ENCODE measurements around the gene C1QTNF7.

The C1QTNF7 gene

DNA sequence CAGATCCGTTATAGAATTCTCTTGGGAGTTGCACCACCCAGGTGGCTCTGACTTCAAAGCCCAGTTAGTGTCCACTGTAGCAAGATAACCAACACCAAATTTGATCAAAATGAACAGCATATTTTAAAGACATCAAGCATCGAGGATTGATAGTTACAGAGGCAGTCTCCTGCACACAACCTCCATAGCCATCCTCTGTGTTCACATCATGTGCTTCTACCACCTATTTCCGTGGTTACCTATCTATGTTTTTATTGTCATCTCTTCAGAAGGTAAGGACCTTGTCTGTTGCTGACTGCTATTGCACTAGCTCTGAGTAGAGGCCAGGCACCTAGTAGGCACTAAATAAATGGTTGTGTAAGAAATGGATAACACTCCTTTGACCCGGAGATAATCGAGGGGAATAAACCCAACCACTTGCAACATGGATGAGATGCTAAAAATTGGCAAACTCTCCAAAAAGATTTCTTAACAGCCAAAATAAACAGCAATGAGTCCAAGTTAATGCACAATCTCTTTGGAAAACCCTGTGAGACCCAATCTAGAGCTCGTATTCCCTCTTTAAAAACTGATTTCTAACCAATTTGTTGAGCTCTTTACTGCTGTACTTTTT is 14.7 kb upstream of the C1QTNF7 start:
- Histone ChIP-seq H3K27me3 (ENCODE audit: control insufficient read depth in 1 of 2, insufficient read depth in 2 of 2, low read length in 2 of 2) (no peaks in the 10 kb centered on the region), H3K27ac (ENCODE audit: low read depth, low read length) (no peak overlapping the region), H3K9me3 (ENCODE audit: control insufficient read depth in 1 of 2, low read length in 2 of 2) (no peaks in the 10 kb centered on the region), H3K9ac (ENCODE audit: low read depth in 1 of 2, low read length in 2 of 2) (no peak overlapping the region), H3K4me3 (ENCODE audit: low read depth in 1 of 2, low read length in 2 of 2) (no peak overlapping the region), H3K36me3 (ENCODE audit: control insufficient read depth in 1 of 2, insufficient read depth in 2 of 2, low read length in 2 of 2) (no peaks in the 10 kb centered on the region), H3K4me1 (ENCODE audit: control insufficient read depth in 1 of 2, insufficient read depth in 2 of 2, low read length in 2 of 2) (peaks cover 0 to 4% of the 10 kb centered on the region in 2 donors)

DNA sequence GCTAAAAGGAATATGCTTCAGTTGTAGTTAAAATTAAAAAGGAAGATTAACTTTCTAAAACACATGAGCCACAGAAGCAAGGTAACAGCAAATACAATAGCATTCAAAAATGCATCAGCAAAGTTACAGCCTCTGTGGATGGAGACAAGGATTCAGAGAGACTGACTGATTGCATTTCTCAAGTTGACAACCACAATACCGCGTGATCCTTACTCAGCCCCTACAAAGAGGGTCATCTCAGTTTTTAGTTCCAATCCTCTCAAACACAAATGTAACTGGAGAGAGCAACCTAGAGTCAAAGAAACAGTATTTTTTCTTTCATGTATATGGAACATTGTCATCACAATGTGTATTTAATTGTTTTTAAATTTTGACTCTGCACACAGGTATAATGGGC is 14.2 kb upstream of the C1QTNF7 start:
- Histone ChIP-seq H3K9me3 (ENCODE audit: control insufficient read depth in 1 of 2, low read length in 2 of 2) (no peaks in the 10 kb centered on the region), H3K9ac (ENCODE audit: low read depth in 1 of 2, low read length in 2 of 2) (no peak overlapping the region), H3K27me3 (ENCODE audit: control insufficient read depth in 1 of 2, insufficient read depth in 2 of 2, low read length in 2 of 2) (no peaks in the 10 kb centered on the region), H3K4me1 (ENCODE audit: control insufficient read depth in 1 of 2, insufficient read depth in 2 of 2, low read length in 2 of 2) (peaks cover 0 to 4% of the 10 kb centered on the region in 2 donors), H3K36me3 (ENCODE audit: control insufficient read depth in 1 of 2, insufficient read depth in 2 of 2, low read length in 2 of 2) (no peaks in the 10 kb centered on the region), H3K4me3 (ENCODE audit: low read depth in 1 of 2, low read length in 2 of 2) (no peak overlapping the region), H3K27ac (ENCODE audit: low read depth, low read length) (no peak overlapping the region)

DNA sequence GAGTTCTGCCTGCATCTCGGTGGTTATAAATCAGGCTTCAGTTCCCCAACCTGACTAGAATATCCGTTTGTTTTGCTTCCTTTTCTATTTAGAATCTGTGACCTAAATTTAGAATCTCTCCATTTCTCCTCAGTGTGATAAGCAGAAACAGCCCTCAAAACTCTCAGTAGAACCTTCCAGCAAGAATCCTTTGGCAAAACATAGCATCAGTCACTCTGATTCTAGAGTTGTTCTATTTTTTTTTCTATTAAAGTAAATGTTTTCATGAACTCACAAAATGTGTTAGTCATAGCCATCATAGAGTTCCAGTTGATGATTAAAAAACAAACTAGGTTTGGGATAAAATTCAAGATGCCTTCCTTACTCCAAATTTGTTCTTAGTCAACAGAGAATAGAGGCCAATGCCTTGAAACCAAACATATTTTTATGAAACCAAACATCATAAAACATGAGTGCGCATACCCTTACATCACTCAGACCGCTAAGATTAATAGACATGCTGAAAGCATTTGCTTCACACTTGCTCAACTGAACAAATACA is 13.2 kb upstream of the C1QTNF7 start:
- Histone ChIP-seq H3K9me3 (ENCODE audit: control insufficient read depth in 1 of 2, low read length in 2 of 2) (no peaks in the 10 kb centered on the region), H3K9ac (ENCODE audit: low read depth in 1 of 2, low read length in 2 of 2) (no peak overlapping the region), H3K27me3 (ENCODE audit: control insufficient read depth in 1 of 2, insufficient read depth in 2 of 2, low read length in 2 of 2) (no peaks in the 10 kb centered on the region), H3K4me3 (ENCODE audit: low read depth in 1 of 2, low read length in 2 of 2) (no peak overlapping the region), H3K4me1 (ENCODE audit: control insufficient read depth in 1 of 2, insufficient read depth in 2 of 2, low read length in 2 of 2) (peaks cover 0 to 4% of the 10 kb centered on the region in 2 donors), H3K27ac (ENCODE audit: low read depth, low read length) (no peak overlapping the region), H3K36me3 (ENCODE audit: control insufficient read depth in 1 of 2, insufficient read depth in 2 of 2, low read length in 2 of 2) (no peaks in the 10 kb centered on the region)

DNA sequence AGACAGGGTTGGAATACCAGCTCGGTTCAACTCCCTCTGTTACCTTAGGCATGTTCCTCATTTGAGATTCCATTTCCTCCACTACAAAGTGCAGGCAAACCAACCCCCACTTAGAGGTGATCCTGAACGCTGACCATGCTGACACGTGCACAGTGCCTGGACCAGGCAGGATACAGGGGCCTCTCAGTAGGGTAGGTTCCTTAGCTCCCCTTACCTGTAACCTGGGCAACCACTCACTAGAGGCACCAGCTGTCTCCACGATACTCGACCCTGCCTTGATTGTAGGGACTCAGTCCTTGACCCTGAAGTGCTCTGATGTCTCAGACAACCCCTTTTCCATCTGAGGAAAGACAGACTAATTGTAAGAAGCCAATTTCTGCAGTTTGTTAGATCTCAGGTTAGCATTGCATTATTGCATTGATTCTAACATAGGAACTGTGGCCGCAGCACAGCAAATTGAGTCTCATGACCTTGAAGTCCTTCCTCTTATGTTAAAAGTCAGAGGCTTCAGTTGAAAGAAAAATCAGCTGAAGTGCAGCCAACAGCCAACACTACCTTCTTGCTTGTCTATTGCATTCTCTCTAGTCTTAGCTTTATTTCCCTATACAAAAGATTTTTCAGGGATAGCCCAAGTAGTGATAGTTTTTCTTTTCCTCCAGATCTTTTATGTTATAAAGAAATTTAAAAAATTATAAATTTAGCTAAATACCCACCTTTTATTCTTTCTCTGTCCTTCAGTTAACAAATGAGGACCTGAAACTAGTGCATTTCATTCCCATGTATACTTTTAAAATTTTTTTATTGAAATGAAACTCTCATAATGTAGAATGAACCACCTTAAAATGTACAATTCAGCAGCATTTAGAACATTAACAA is 11.2 kb upstream of the C1QTNF7 start:
- no peak overlapping the region for H3K27ac ChIP-seq (ENCODE audit: low read depth, low read length)
- H3K36me3 ChIP-seq (ENCODE audit: control insufficient read depth in 1 of 2, insufficient read depth in 2 of 2, low read length in 2 of 2) = no peaks in the 10 kb centered on the region
- no peaks in the 10 kb centered on the region for H3K27me3 ChIP-seq (ENCODE audit: control insufficient read depth in 1 of 2, insufficient read depth in 2 of 2, low read length in 2 of 2)
- no peaks in the 10 kb centered on the region for H3K4me1 ChIP-seq (ENCODE audit: control insufficient read depth in 1 of 2, insufficient read depth in 2 of 2, low read length in 2 of 2)
- no peaks in the 10 kb centered on the region for H3K9me3 ChIP-seq (ENCODE audit: control insufficient read depth in 1 of 2, low read length in 2 of 2)
- no peak overlapping the region for H3K9ac ChIP-seq (ENCODE audit: low read depth in 1 of 2, low read length in 2 of 2)
- H3K4me3 ChIP-seq (ENCODE audit: low read depth in 1 of 2, low read length in 2 of 2) = no peak overlapping the region

DNA sequence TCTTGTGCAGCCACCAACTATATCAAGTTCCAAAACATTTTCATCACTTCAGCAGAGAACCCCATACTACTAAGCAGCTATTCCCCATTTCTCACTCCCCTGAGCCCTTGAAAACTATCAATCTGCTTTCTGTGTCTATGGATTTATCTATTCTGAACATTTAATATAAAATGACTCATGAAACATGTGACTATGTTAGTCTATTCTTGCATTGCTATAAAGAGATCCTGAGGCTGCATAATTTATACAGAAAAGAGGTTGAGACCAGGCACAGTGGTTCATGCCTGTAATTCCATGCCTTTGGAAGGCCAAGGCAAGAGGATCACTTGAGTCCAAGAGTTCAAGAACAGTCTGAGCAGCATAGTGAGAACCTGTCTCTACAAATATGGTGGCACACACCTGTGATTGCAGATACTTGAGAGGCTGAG is 10.6 kb upstream of the C1QTNF7 start:
- Histone ChIP-seq H3K36me3 (ENCODE audit: control insufficient read depth in 1 of 2, insufficient read depth in 2 of 2, low read length in 2 of 2) (no peaks in the 10 kb centered on the region), H3K4me1 (ENCODE audit: control insufficient read depth in 1 of 2, insufficient read depth in 2 of 2, low read length in 2 of 2) (no peaks in the 10 kb centered on the region)

DNA sequence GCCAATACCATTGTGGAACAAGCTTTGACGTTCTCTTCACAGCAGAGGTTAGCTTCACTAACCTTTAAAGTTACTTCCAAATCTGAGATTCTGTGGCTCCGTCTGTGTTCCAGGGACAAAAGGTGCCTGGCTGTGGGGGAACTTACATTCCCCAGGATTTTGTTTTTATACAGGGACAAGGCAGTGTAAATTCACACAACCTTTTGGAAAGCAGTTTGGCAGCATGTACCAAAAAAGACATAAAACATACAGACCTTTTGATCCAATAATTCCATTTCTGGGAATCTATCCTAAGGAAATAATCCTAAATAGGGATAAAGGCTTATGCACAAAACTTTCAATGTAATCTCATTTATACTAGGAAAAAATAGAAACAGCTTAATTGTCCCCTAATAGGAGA is 8.9 kb upstream of the C1QTNF7 start:
- Histone ChIP-seq H3K27me3 (ENCODE audit: control insufficient read depth in 1 of 2, insufficient read depth in 2 of 2, low read length in 2 of 2) (no peaks in the 10 kb centered on the region), H3K4me3 (ENCODE audit: low read depth in 1 of 2, low read length in 2 of 2) (no peak overlapping the region), H3K9ac (ENCODE audit: low read depth in 1 of 2, low read length in 2 of 2) (no peak overlapping the region), H3K9me3 (ENCODE audit: control insufficient read depth in 1 of 2, low read length in 2 of 2) (no peaks in the 10 kb centered on the region), H3K36me3 (ENCODE audit: control insufficient read depth in 1 of 2, insufficient read depth in 2 of 2, low read length in 2 of 2) (no peaks in the 10 kb centered on the region), H3K4me1 (ENCODE audit: control insufficient read depth in 1 of 2, insufficient read depth in 2 of 2, low read length in 2 of 2) (no peaks in the 10 kb centered on the region), H3K27ac (ENCODE audit: low read depth, low read length) (no peak overlapping the region)

More for the DNA sequence above, 10.6 kb upstream of the C1QTNF7 start:
- Histone ChIP-seq H3K9me3 (ENCODE audit: control insufficient read depth in 1 of 2, low read length in 2 of 2) (no peaks in the 10 kb centered on the region), H3K9ac (ENCODE audit: low read depth in 1 of 2, low read length in 2 of 2) (no peak overlapping the region), H3K4me3 (ENCODE audit: low read depth in 1 of 2, low read length in 2 of 2) (no peak overlapping the region), H3K27ac (ENCODE audit: low read depth, low read length) (no peak overlapping the region), H3K27me3 (ENCODE audit: control insufficient read depth in 1 of 2, insufficient read depth in 2 of 2, low read length in 2 of 2) (no peaks in the 10 kb centered on the region)

DNA sequence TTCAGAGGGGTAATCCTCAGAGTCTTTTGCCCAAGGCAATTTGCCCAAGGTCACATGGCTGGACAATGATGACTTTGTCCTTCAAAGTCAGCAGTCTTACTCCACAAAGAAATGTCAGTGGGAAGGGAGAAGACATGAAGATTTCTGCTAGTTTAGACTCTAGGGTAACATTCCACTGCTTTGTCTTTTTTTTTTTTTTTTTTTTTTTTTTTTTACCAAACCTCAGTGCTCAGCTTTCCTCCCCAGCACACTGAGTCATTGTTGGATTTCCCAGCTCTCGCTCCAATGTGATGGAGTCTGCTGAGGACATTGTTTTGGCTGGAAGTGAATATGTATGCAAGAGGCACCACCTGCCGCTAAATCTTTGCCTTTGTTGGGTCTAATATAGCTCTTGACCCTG is 7.2 kb upstream of the C1QTNF7 start:
- Histone ChIP-seq H3K36me3 (ENCODE audit: control insufficient read depth in 1 of 2, insufficient read depth in 2 of 2, low read length in 2 of 2) (no peaks in the 10 kb centered on the region), H3K4me1 (ENCODE audit: control insufficient read depth in 1 of 2, insufficient read depth in 2 of 2, low read length in 2 of 2) (no peaks in the 10 kb centered on the region), H3K27ac (ENCODE audit: low read depth, low read length) (no peak overlapping the region), H3K9ac (ENCODE audit: low read depth in 1 of 2, low read length in 2 of 2) (no peak overlapping the region), H3K9me3 (ENCODE audit: control insufficient read depth in 1 of 2, low read length in 2 of 2) (no peaks in the 10 kb centered on the region), H3K27me3 (ENCODE audit: control insufficient read depth in 1 of 2, insufficient read depth in 2 of 2, low read length in 2 of 2) (peaks cover 0 to 4% of the 10 kb centered on the region in 2 donors), H3K4me3 (ENCODE audit: low read depth in 1 of 2, low read length in 2 of 2) (no peak overlapping the region)

DNA sequence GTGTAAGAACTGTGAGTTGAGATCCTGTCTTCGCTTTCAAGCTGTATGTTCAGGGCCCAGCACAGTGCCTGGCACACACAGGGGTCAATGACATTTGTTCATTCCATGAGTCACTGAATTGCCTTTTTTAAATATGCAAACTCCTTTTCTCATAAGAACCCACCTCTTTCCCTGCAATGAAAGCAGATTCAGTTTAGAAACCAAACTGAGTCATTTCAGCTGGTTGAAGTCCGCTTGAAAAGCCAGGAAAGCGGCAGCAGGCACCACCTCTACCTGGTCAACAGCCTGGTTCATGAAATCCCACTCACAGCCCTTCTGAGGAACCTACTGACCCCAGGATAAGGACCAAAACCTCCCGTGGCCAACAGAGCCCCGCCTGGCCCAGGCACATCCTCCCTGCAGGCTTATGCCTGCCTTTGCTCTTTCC is 4.5 kb upstream of the C1QTNF7 start:
- no peak overlapping the region for H3K4me3 ChIP-seq (ENCODE audit: low read depth in 1 of 2, low read length in 2 of 2)
- H3K4me1 ChIP-seq (ENCODE audit: control insufficient read depth in 1 of 2, insufficient read depth in 2 of 2, low read length in 2 of 2) = no peaks in the 10 kb centered on the region
- H3K9me3 ChIP-seq (ENCODE audit: control insufficient read depth in 1 of 2, low read length in 2 of 2) = no peaks in the 10 kb centered on the region
- peaks cover 0 to 4% of the 10 kb centered on the region in 2 donors for H3K27me3 ChIP-seq (ENCODE audit: control insufficient read depth in 1 of 2, insufficient read depth in 2 of 2, low read length in 2 of 2)
- no peak overlapping the region for H3K9ac ChIP-seq (ENCODE audit: low read depth in 1 of 2, low read length in 2 of 2)
- no peak overlapping the region for H3K27ac ChIP-seq (ENCODE audit: low read depth, low read length)
- H3K36me3 ChIP-seq (ENCODE audit: control insufficient read depth in 1 of 2, insufficient read depth in 2 of 2, low read length in 2 of 2) = no peaks in the 10 kb centered on the region

DNA sequence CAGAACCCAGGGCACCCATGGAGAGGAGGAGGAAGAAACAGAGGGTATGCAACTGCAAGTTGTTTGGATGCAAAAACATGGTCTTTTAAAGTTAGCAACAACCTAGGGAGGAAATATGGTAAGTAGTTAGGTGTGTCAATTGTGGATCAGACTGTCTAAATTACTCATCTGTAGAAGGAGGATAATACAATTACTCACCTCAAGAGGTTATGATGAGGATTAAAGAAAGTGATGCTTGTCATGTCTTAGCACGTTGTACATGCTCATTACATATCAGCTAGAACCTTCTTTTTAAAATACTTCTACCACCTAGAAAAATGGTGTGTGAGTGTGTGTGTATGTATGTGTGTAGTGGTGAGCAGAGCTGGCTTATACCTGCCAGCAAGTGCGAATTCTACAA is 2.3 kb upstream of the C1QTNF7 start:
- Histone ChIP-seq H3K9me3 (ENCODE audit: control insufficient read depth in 1 of 2, low read length in 2 of 2) (no peaks in the 10 kb centered on the region), H3K27me3 (ENCODE audit: control insufficient read depth in 1 of 2, insufficient read depth in 2 of 2, low read length in 2 of 2) (peaks cover 0 to 4% of the 10 kb centered on the region in 2 donors), H3K4me1 (ENCODE audit: control insufficient read depth in 1 of 2, insufficient read depth in 2 of 2, low read length in 2 of 2) (peaks cover 0 to 3% of the 10 kb centered on the region in 2 donors), H3K9ac (ENCODE audit: low read depth in 1 of 2, low read length in 2 of 2) (no peak overlapping the region), H3K4me3 (ENCODE audit: low read depth in 1 of 2, low read length in 2 of 2) (no peak overlapping the region), H3K27ac (ENCODE audit: low read depth, low read length) (no peak overlapping the region), H3K36me3 (ENCODE audit: control insufficient read depth in 1 of 2, insufficient read depth in 2 of 2, low read length in 2 of 2) (no peaks in the 10 kb centered on the region)

DNA sequence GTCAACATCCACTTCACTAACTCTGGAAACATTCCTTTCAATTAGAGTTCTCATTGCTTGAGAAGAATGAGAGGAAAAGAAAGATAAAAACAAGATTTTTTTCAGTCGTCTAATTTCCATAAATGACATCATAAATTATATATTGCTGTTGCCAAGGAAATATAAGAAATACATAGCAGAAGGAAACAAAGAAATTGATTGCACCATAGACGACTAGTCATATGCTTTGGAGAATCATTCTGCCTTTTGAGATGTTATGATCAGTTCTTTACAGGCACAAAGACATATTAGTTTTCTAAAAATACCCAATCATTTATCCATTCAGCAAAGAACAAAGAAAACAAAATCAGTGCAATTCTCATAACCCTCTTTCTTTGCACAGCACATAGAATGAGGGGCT is 672 bp upstream of the C1QTNF7 start:
- Histone ChIP-seq H3K9me3 (ENCODE audit: control insufficient read depth in 1 of 2, low read length in 2 of 2) (no peaks in the 10 kb centered on the region), H3K4me3 (ENCODE audit: low read depth in 1 of 2, low read length in 2 of 2) (no peak overlapping the region), H3K27ac (ENCODE audit: low read depth, low read length) (no peak overlapping the region), H3K9ac (ENCODE audit: low read depth in 1 of 2, low read length in 2 of 2) (no peak overlapping the region), H3K4me1 (ENCODE audit: control insufficient read depth in 1 of 2, insufficient read depth in 2 of 2, low read length in 2 of 2) (peaks cover 0 to 3% of the 10 kb centered on the region in 2 donors), H3K36me3 (ENCODE audit: control insufficient read depth in 1 of 2, insufficient read depth in 2 of 2, low read length in 2 of 2) (no peaks in the 10 kb centered on the region), H3K27me3 (ENCODE audit: control insufficient read depth in 1 of 2, insufficient read depth in 2 of 2, low read length in 2 of 2) (peaks cover 0 to 4% of the 10 kb centered on the region in 2 donors)
